Left forelimb (tissue), 1 donor: ENCODE data around the gene INPP5B.
"Not testable (repeated sequence)": the region's sequence is repeated elsewhere in the genome, so short reads cannot be mapped to it uniquely, and the experiment has no call there.

Source experiments
- DNase-seq: peaks from one replicate; pipeline ENCODE4 v3.0.0-alpha.2; 2018; ENCODE audit warnings: low spot score

Gene INPP5B

GRCh38 chr1:37946703-37947360 is at the start of gene INPP5B:
INPP5B (minus strand) TSS chr1:37947053; CDS start chr1:37946308, 745 bp downstream.
- peak; percentile 89 for DNase-seq

- peak; percentile 93 for DNase-seq
These were observed 49.0 kb upstream of the INPP5B start for GRCh38 chr1:37995751-37996345.

GRCh38 chr1:37994886-37995566 is 48.2 kb upstream of the INPP5B start:
- no peak for DNase-seq

GRCh38 chr1:37989361-37989930 is 42.6 kb upstream of the INPP5B start:
- no peak for DNase-seq

- no peak for DNase-seq
These were observed 40.8 kb upstream of the INPP5B start for GRCh38 chr1:37987679-37988078.

GRCh38 chr1:37983546-37983945 is 36.7 kb upstream of the INPP5B start:
- DNase-seq: no peak

- no peak for DNase-seq
These were observed 31.7 kb upstream of the INPP5B start for GRCh38 chr1:37978541-37978940.

GRCh38 chr1:37975083-37975482 is 28.2 kb upstream of the INPP5B start:
- not testable (repeated sequence) for DNase-seq

GRCh38 chr1:37974567-37974966 is 27.7 kb upstream of the INPP5B start:
- no peak for DNase-seq

GRCh38 chr1:37973684-37974083 is 26.8 kb upstream of the INPP5B start:
- DNase-seq: not testable (repeated sequence)

GRCh38 chr1:37965301-37965700 is 18.4 kb upstream of the INPP5B start:
- DNase-seq: no peak

GRCh38 chr1:37964106-37964505 is 17.3 kb upstream of the INPP5B start:
- not testable (repeated sequence) for DNase-seq

- DNase-seq: no peak
These were observed 11.8 kb upstream of the INPP5B start for GRCh38 chr1:37958690-37959089.

- DNase-seq: no peak
These were observed 8.8 kb upstream of the INPP5B start for GRCh38 chr1:37955685-37956084.

- no peak for DNase-seq
These were observed 7.6 kb upstream of the INPP5B start for GRCh38 chr1:37954316-37954971.

- no peak for DNase-seq
These were observed 5.9 kb upstream of the INPP5B start for GRCh38 chr1:37952738-37953137.

GRCh38 chr1:37951783-37952624 is 5.2 kb upstream of the INPP5B start:
- DNase-seq: no peak

- no peak for DNase-seq
These were observed 4.4 kb upstream of the INPP5B start for GRCh38 chr1:37951041-37951782.

- no peak for DNase-seq
These were observed 2.8 kb upstream of the INPP5B start for GRCh38 chr1:37949524-37950152.

GRCh38 chr1:37948841-37949240 is 2.0 kb upstream of the INPP5B start:
- DNase-seq: no peak
